ENCODE data around the gene UQCR11.

- TF ChIP-seq CTCF (IDR thresholded peaks at IDR 0.05) = no peak
- TF ChIP-seq ZFX (IDR thresholded peaks at IDR 0.05; ENCODE audit: borderline replicate concordance) = no peak
Observed at GRCh38 chr19:1629256-1629808, 24.1 kb upstream of the UQCR11 start.

Data from 22Rv1 (cell line).